Esophagus muscularis mucosa (tissue), 3 donors: ENCODE data around the gene PELI2.

Source experiments
- CTCF ChIP-seq, 3 experiments: fragments of 200-600 bp in 2 of 3; fragments of 450-650 bp in 1 of 3; sonication (generic) in 2 of 3; IDR thresholded peaks; one replicate each; pipeline ENCODE4 v1.5.1; 2017 to 2019; ENCODE audit warnings: antibody characterized with exemption in 3 of 3, mild to moderate bottlenecking in 2 of 3, moderate library complexity in 1 of 3
- POLR2A ChIP-seq: fragments of 450-650 bp; IDR thresholded peaks from one replicate; pipeline ENCODE4 v1.6.1; 2017; ENCODE audit warnings: antibody characterized with exemption, moderate library complexity, mild to moderate bottlenecking, low read depth
- POLR2AphosphoS5 ChIP-seq, 2 donors: sonication (generic); formaldehyde crosslinking; IDR thresholded peaks; one replicate each; pipeline ENCODE4 v1.6.1; 2017; ENCODE audit warnings: antibody characterized with exemption in 2 of 2

GRCh38 chr14:56243110-56243509, 124.9 kb downstream of the PELI2 start:
- TF ChIP-seq POLR2A (no peak), CTCF (IDR thresholded peaks at IDR 0.05) (no peak), POLR2AphosphoS5 (IDR thresholded peaks at IDR 0.05) (no peak)
